ENCODE data around the gene C2CD4D.

C2CD4D gene

GRCh38 chr1:151849871-151850270 is 10.3 kb upstream of the C2CD4D start:
- no peak overlapping the region for H3K4me3 ChIP-seq (ENCODE audit: insufficient read depth in 1 of 2, low read depth in 1 of 2, low read length in 2 of 2)
- no peak overlapping the region for H3K4me2 ChIP-seq (ENCODE audit: low read length, poor library complexity, severe bottlenecking)
- no peak overlapping the region for H2BK15ac ChIP-seq (ENCODE audit: low read depth, poor library complexity, severe bottlenecking)
- H3K9me3 ChIP-seq (ENCODE audit: control insufficient read depth, low read length) = no peaks in the 10 kb centered on the region
- no peak overlapping the region for H2AK5ac ChIP-seq (ENCODE audit: low read length, severe bottlenecking)
- H3K4ac ChIP-seq (ENCODE audit: low read depth in 1 of 2, low read length in 2 of 2) = no peak overlapping the region
- H3K4me1 ChIP-seq (ENCODE audit: control insufficient read depth, insufficient read depth, low read depth, low read length) = no peaks in the 10 kb centered on the region
- no peak overlapping the region for H3K18ac ChIP-seq (ENCODE audit: low read depth in 1 of 2, low read length in 2 of 2)
- H4K91ac ChIP-seq (ENCODE audit: low read length) = no peak overlapping the region
- no peak overlapping the region for H2BK12ac ChIP-seq (ENCODE audit: low read length in 2 of 2)
- H3K27ac ChIP-seq (ENCODE audit: low read length, poor library complexity, severe bottlenecking) = no peak overlapping the region
- no peak overlapping the region for H2AFZ ChIP-seq (ENCODE audit: low read depth, low read length)
- no peaks in the 10 kb centered on the region for H3K79me1 ChIP-seq (replicated peaks; ENCODE audit: low read length, poor library complexity, severe bottlenecking)
- H3K23ac ChIP-seq (ENCODE audit: low read length in 2 of 2) = no peak overlapping the region
- H3K9ac ChIP-seq (ENCODE audit: low read length) = no peak overlapping the region
- no peaks in the 10 kb centered on the region for H3K36me3 ChIP-seq (ENCODE audit: control insufficient read depth in 1 of 2, insufficient read depth in 2 of 2, low read depth in 1 of 2, low read length in 2 of 2)
- H3K14ac ChIP-seq (ENCODE audit: low read length in 2 of 2) = no peak overlapping the region
- no peak overlapping the region for H2BK5ac ChIP-seq (ENCODE audit: low read depth, low read length, poor library complexity, severe bottlenecking)
- H4K8ac ChIP-seq (ENCODE audit: low read length) = no peak overlapping the region
- no peak for DNase-seq
- H2BK120ac ChIP-seq (ENCODE audit: low read depth, low read length) = no peak overlapping the region
- peaks cover 38 to 49% of the 10 kb centered on the region in 2 experiments for H3K27me3 ChIP-seq (ENCODE audit: control insufficient read depth in 1 of 2, insufficient read depth in 1 of 2, low read length in 2 of 2)

- Histone ChIP-seq H3K14ac (ENCODE audit: low read length in 2 of 2) (no peak overlapping the region), H4K91ac (ENCODE audit: low read length) (no peak overlapping the region), H2BK120ac (ENCODE audit: low read depth, low read length) (no peak overlapping the region), H3K9me3 (ENCODE audit: control insufficient read depth, low read length) (no peaks in the 10 kb centered on the region), H3K27ac (ENCODE audit: low read length, poor library complexity, severe bottlenecking) (no peak overlapping the region), H3K4me1 (ENCODE audit: control insufficient read depth, insufficient read depth, low read depth, low read length) (no peaks in the 10 kb centered on the region), H3K4ac (ENCODE audit: low read depth in 1 of 2, low read length in 2 of 2) (no peak overlapping the region), H2AFZ (ENCODE audit: low read depth, low read length) (no peak overlapping the region), H3K36me3 (ENCODE audit: control insufficient read depth in 1 of 2, insufficient read depth in 2 of 2, low read depth in 1 of 2, low read length in 2 of 2) (no peaks in the 10 kb centered on the region), H3K4me3 (ENCODE audit: insufficient read depth in 1 of 2, low read depth in 1 of 2, low read length in 2 of 2) (no peak overlapping the region), H2AK5ac (ENCODE audit: low read length, severe bottlenecking) (no peak overlapping the region), H3K79me1 (replicated peaks; ENCODE audit: low read length, poor library complexity, severe bottlenecking) (no peaks in the 10 kb centered on the region), H3K4me2 (ENCODE audit: low read length, poor library complexity, severe bottlenecking) (no peak overlapping the region), H3K23ac (ENCODE audit: low read length in 2 of 2) (no peak overlapping the region), H2BK5ac (ENCODE audit: low read depth, low read length, poor library complexity, severe bottlenecking) (no peak overlapping the region), H3K18ac (ENCODE audit: low read depth in 1 of 2, low read length in 2 of 2) (no peak overlapping the region), H2BK15ac (ENCODE audit: low read depth, poor library complexity, severe bottlenecking) (no peak overlapping the region), H3K27me3 (ENCODE audit: control insufficient read depth in 1 of 2, insufficient read depth in 1 of 2, low read length in 2 of 2) (peaks cover 38 to 53% of the 10 kb centered on the region in 2 experiments), H3K9ac (ENCODE audit: low read length) (no peak overlapping the region), H4K8ac (ENCODE audit: low read length) (no peak overlapping the region), H2BK12ac (ENCODE audit: low read length in 2 of 2) (no peak overlapping the region)
- DNase-seq = no peak
- WGBS = 91% methylated on average over 3 of the region's 3 CpGs
Observed at GRCh38 chr1:151849126-151849525, 9.5 kb upstream of the C2CD4D start.

GRCh38 chr1:151847867-151848596 is 8.4 kb upstream of the C2CD4D start:
- H2AK5ac ChIP-seq (ENCODE audit: low read length, severe bottlenecking) = no peak overlapping the region
- no peak overlapping the region for H3K4me2 ChIP-seq (ENCODE audit: low read length, poor library complexity, severe bottlenecking)
- H2BK120ac ChIP-seq (ENCODE audit: low read depth, low read length) = no peak overlapping the region
- no peaks in the 10 kb centered on the region for H3K79me1 ChIP-seq (replicated peaks; ENCODE audit: low read length, poor library complexity, severe bottlenecking)
- peaks cover 32 to 53% of the 10 kb centered on the region in 2 experiments for H3K27me3 ChIP-seq (ENCODE audit: control insufficient read depth in 1 of 2, insufficient read depth in 1 of 2, low read length in 2 of 2)
- H3K14ac ChIP-seq (ENCODE audit: low read length in 2 of 2) = no peak overlapping the region
- no peak overlapping the region for H3K27ac ChIP-seq (ENCODE audit: low read length, poor library complexity, severe bottlenecking)
- H3K4me1 ChIP-seq (ENCODE audit: control insufficient read depth, insufficient read depth, low read depth, low read length) = no peaks in the 10 kb centered on the region
- no peak overlapping the region for H3K23ac ChIP-seq (ENCODE audit: low read length in 2 of 2)
- no peak for DNase-seq
- no peak overlapping the region for H2BK15ac ChIP-seq (ENCODE audit: low read depth, poor library complexity, severe bottlenecking)
- H3K4ac ChIP-seq (ENCODE audit: low read depth in 1 of 2, low read length in 2 of 2) = no peak overlapping the region
- no peak overlapping the region for H2AFZ ChIP-seq (ENCODE audit: low read depth, low read length)
- H2BK5ac ChIP-seq (ENCODE audit: low read depth, low read length, poor library complexity, severe bottlenecking) = no peak overlapping the region
- no peak overlapping the region for H4K91ac ChIP-seq (ENCODE audit: low read length)
- no peak overlapping the region for H2BK12ac ChIP-seq (ENCODE audit: low read length in 2 of 2)
- WGBS = 82% methylated on average over 7 of the region's 11 CpGs
- no peak overlapping the region for H3K9ac ChIP-seq (ENCODE audit: low read length)
- H3K18ac ChIP-seq (ENCODE audit: low read depth in 1 of 2, low read length in 2 of 2) = no peak overlapping the region
- H4K8ac ChIP-seq (ENCODE audit: low read length) = no peak overlapping the region
- no peak overlapping the region for H3K4me3 ChIP-seq (ENCODE audit: insufficient read depth in 1 of 2, low read depth in 1 of 2, low read length in 2 of 2)
- no peaks in the 10 kb centered on the region for H3K9me3 ChIP-seq (ENCODE audit: control insufficient read depth, low read length)
- H3K36me3 ChIP-seq (ENCODE audit: control insufficient read depth in 1 of 2, insufficient read depth in 2 of 2, low read depth in 1 of 2, low read length in 2 of 2) = no peaks in the 10 kb centered on the region

GRCh38 chr1:151846686-151847237 is 7.1 kb upstream of the C2CD4D start:
- Histone ChIP-seq H3K23ac (ENCODE audit: low read length in 2 of 2) (no peak overlapping the region), H3K36me3 (ENCODE audit: control insufficient read depth in 1 of 2, insufficient read depth in 2 of 2, low read depth in 1 of 2, low read length in 2 of 2) (no peaks in the 10 kb centered on the region), H2BK15ac (ENCODE audit: low read depth, poor library complexity, severe bottlenecking) (no peak overlapping the region), H3K4me2 (ENCODE audit: low read length, poor library complexity, severe bottlenecking) (no peak overlapping the region), H4K8ac (ENCODE audit: low read length) (no peak overlapping the region), H3K9me3 (ENCODE audit: control insufficient read depth, low read length) (no peaks in the 10 kb centered on the region), H3K4me3 (ENCODE audit: insufficient read depth in 1 of 2, low read depth in 1 of 2, low read length in 2 of 2) (no peak overlapping the region), H2BK12ac (ENCODE audit: low read length in 2 of 2) (no peak overlapping the region), H2BK5ac (ENCODE audit: low read depth, low read length, poor library complexity, severe bottlenecking) (no peak overlapping the region), H3K4ac (ENCODE audit: low read depth in 1 of 2, low read length in 2 of 2) (no peak overlapping the region), H3K27ac (ENCODE audit: low read length, poor library complexity, severe bottlenecking) (no peak overlapping the region), H4K91ac (ENCODE audit: low read length) (no peak overlapping the region), H2AFZ (ENCODE audit: low read depth, low read length) (no peak overlapping the region), H3K27me3 (ENCODE audit: control insufficient read depth in 1 of 2, insufficient read depth in 1 of 2, low read length in 2 of 2) (peaks cover 19 to 41% of the 10 kb centered on the region in 2 experiments), H2BK120ac (ENCODE audit: low read depth, low read length) (no peak overlapping the region), H2AK5ac (ENCODE audit: low read length, severe bottlenecking) (no peak overlapping the region), H3K9ac (ENCODE audit: low read length) (no peak overlapping the region), H3K14ac (ENCODE audit: low read length in 2 of 2) (no peak overlapping the region), H3K18ac (ENCODE audit: low read depth in 1 of 2, low read length in 2 of 2) (no peak overlapping the region), H3K4me1 (ENCODE audit: control insufficient read depth, insufficient read depth, low read depth, low read length) (no peaks in the 10 kb centered on the region), H3K79me1 (replicated peaks; ENCODE audit: low read length, poor library complexity, severe bottlenecking) (no peaks in the 10 kb centered on the region)
- 89% methylated on average over 8 of the region's 8 CpGs for WGBS
- no peak for DNase-seq
